SK-N-SH treated with all-trans-retinoic acid at 6 μM for 48 hours (cell line): Measurements from ENCODE around the gene SAMD11.
"Not testable (repeated sequence)": the region's sequence is repeated elsewhere in the genome, so short reads cannot be mapped to it uniquely, and the experiment has no call there.

Experiments used
- ISL1 ChIP-seq: fragments of 250-450 bp; sonication (Bioruptor Pico); IDR thresholded peaks from 2 replicates; pipeline ENCODE4 v2.1.2; 2022; ENCODE audit warnings: mild to moderate bottlenecking, moderate library complexity
- TOX ChIP-seq: fragments of 250-450 bp; sonication (Bioruptor Pico); IDR thresholded peaks from 2 replicates; pipeline ENCODE4 v1.8.0; 2021; ENCODE audit warnings: mild to moderate bottlenecking, moderate library complexity, borderline replicate concordance
- ZC3H10 ChIP-seq: fragments of 250-450 bp; sonication (Bioruptor Pico); IDR thresholded peaks from 2 replicates; pipeline ENCODE4 v1.5.1; 2021; ENCODE audit warnings: mild to moderate bottlenecking, moderate library complexity

GRCh38 chr1:946811-947210 lies 23.1 kb downstream of the SAMD11 start:
- not testable (repeated sequence) for TF ChIP-seq ZC3H10; ISL1 (CRISPR knock-in tag); TOX (CRISPR knock-in tag)
